8988T (cell line): ENCODE data around the gene LCK.

Experiments used
- DNase-seq: peaks from one replicate; pipeline ENCODE4 v3.0.0; 2011

LCK gene

DNA sequence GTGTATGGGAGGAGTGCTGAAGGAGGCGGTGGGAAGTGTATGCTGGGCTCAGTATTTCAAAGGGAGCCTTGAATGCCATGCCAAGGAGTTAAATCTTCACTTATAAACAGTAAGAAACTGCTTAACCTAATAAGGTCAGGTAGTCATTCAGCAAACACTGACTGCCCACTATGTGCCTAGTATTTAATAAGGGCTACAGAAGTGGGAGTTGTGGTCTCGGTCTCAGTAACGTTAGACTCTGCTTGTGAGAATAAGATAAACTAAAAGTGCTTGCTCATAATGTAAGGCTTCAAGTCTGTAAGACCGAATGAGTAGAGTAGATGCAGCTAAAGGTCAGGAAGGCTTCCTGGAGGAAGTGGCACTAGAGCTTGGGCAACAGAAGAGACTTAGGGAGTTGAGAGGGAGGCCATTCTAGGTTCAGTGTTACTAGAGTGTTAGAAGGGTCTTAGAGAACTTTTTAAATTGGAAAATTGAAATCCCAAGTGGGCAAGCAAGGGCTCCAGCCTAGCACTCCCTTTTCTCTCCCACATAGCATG, 78.9 kb downstream of the LCK start:
- DNase-seq, result no peak

DNA sequence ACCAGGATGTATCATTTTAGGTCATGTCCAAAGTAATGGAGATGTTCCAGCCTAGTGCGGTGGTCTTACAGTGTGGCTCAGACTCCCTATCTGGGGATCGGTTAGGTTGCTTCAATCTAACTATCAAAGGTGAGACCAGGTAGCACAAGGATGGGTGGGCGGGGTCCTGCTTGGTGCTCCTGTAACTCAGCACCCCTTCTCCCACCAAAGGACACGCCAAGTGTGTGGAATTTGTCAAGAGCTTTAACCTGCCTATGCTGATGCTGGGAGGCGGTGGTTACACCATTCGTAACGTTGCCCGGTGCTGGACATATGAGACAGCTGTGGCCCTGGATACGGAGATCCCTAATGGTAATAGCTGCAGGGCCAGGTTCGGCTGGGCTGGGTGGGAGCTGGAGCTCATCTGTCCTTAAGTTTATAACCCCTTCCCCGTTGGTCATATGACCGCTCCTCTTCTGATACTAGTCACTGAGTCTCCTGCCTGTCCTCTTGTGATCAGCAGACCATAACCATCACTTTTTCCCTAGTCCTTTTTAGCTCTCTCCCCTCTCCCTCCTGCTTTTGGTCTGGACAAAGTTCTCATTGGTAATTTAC, 79.6 kb downstream of the LCK start:
- no peak for DNase-seq

DNA sequence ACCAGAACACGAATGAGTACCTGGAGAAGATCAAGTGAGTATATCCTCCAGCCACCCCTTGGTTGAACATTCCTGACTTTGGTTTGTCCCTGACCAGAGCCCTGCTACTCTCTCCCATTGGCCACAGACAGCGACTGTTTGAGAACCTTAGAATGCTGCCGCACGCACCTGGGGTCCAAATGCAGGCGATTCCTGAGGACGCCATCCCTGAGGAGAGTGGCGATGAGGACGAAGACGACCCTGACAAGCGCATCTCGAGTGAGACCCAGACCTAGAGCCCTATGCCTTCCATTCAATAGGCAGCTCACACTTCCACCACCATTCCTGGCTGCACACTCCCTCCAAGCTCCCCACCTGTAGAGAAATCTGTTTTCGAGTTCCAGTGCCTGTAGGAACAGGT, 80.5 kb downstream of the LCK start:
- no peak for DNase-seq

DNA sequence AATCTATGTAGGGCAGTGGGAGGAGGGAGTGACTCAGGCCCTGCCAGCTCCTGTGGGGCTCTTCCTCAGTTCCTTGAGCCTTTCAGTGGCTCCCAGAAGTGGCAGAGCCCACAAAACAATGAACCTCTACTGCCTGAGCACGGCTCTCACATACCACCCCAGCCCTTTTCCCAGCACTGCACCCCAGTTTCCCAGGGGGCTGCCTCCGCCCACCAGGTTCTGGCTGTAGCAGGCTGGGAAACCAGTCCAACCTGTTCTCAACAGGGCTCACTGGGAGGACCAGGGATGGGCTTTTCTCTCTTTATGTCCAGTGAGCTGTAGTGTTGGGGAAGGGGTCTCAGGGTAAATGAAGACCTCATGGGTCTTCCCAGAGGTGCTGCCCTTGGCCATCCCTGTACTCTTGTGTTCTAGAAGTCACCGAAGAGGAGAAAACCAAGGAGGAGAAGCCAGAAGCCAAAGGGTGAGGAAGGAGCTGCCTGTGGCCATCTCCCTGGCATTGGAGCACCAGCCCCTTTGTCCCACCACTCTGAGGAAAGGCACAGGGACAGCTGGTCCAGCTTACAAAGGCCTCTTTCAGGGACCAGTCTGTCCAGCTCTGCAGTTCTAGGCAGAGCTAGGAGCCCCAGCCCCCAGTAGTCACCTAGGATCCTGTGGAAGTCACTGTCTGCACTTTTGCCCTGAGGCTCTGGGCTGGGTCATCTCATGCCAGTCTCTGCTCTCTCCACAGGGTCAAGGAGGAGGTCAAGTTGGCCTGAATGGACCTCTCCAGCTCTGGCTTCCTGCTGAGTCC, 81.4 kb downstream of the LCK start:
- DNase-seq, result no peak

DNA sequence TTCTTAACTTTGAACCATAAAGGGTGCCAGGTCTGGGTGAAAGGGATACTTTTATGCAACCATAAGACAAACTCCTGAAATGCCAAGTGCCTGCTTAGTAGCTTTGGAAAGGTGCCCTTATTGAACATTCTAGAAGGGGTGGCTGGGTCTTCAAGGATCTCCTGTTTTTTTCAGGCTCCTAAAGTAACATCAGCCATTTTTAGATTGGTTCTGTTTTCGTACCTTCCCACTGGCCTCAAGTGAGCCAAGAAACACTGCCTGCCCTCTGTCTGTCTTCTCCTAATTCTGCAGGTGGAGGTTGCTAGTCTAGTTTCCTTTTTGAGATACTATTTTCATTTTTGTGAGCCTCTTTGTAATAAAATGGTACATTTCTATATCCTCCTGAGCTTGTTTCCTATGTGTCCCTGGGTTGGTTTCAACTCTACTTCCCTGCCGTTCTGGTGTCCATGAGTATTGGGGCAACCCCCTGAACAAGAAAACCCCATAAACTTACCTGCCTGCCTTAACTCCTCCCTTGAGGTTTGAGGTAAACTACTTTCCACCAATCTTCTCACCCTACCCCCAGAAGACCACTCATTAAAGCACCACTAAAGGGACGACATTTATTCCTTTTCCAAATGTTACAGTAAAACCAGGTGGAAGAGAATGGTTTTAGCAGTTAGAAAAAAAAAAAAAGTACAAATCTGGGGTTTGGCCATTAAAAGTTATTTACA, 82.3 kb downstream of the LCK start:
- DNase-seq, result no peak

DNA sequence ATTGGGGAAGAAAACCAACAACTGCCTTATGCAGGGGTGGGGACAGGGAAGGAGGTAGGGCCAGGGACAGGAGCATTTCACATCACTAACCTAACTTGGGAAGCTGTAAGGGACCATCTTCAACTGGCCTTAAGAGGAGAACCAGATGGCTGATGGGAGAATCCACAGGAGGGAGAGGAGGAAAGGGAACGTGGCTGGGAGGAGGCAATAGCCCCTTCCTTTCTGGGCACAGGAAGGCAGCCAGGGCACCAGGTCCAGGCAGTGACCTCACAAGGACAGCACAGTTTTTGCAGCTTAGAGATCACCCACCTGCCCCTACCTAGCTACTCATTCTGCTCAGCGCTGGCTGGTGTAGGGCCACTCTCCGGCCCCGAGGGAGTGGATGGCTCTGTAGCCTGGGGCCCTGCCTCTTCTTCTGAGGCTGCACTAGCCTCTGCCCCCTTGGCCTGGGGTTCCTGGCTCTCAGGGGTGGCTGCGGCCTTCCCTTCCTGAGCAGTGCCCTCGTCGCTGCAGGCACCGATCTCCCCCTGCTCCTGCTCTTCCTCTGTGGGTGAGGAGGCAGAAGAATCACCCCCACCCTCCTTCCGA, 83.3 kb downstream of the LCK start:
- no peak for DNase-seq

GRCh38 chr1:32334864-32335534, 83.9 kb downstream of the LCK start:
- DNase-seq, result no peak

DNA sequence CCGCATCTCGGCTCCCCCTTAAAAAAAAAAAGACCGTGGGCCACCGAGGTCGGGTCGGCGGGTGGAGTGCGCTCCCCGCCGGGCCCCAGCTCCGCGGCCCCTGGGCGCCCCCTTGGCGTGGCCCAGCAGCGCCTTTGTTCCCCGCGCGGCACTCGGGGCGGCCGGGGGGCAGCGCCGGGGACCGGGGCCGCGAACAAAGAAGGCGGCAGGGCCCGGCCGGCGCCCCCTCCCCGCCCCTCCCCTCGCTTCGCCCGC, 84.4 kb downstream of the LCK start:
- DNase-seq, result no peak
